Endothelial cell of umbilical vein (primary cell): ENCODE data around the gene HNRNPM. TPM values are rescaled to one million over a fixed set of nuclear protein-coding genes. Genes with fewer than 3 reads are reported as not detected.

Experiments
- BruUV-seq: library from RNA; stranded (reverse); fragments of 400-500 nt; replicated peaks from 2 replicates; lab custom pipeline; 2021; lab: Mats Ljungman, UMichigan
- CTCF ChIA-PET: fragments of 300-600, 350-600 bp; sonication (Branson Sonifier 250); formaldehyde crosslinking; loops from one replicate; lab custom pipeline; 2021; ENCODE audit warnings: antibody characterized with exemption, inconsistent platforms; lab: Charles Lee
- POLR2A ChIA-PET: fragments of 300-600, 350-600 bp; sonication (Branson Sonifier 250); formaldehyde crosslinking; loops from one replicate; lab custom pipeline; 2021; ENCODE audit warnings: antibody characterized with exemption, inconsistent platforms; lab: Charles Lee
- DNase-seq: peaks from one replicate; pipeline ENCODE4 v3.0.0-alpha.2; 2011; ENCODE audit warnings: low read depth, low spot score
- FAIRE-seq: peaks from 2 replicates; lab custom pipeline; 2011; peaks lifted over from hg19 to GRCh38; lab: Jason Lieb, UNC
- H2AFZ ChIP-seq: 2 replicates; pipeline ENCODE4 v1.6.0; 2012; ENCODE audit warnings: low read depth, low read length, control low read depth, inconsistent platforms
- H3K27ac ChIP-seq: 2 replicates; pipeline ENCODE4 v1.5.1; 2011; ENCODE audit warnings: low read depth, mild to moderate bottlenecking, control low read depth, low read length, moderate library complexity; ENCODE audit not compliant: insufficient read depth
- H3K27me3 ChIP-seq, 2 experiments: 2 replicates each; pipeline versions ENCODE4 v1.6.0 to v1.6.1; 2011; ENCODE audit warnings: low read length in 2 of 2, mixed read lengths in 1 of 2; ENCODE audit not compliant: control insufficient read depth in 2 of 2, insufficient read depth in 2 of 2
- H3K36me3 ChIP-seq, 2 experiments: 2 replicates in 1 of 2; 3 replicates in 1 of 2; pipeline ENCODE4 v1.5.1; 2011; ENCODE audit warnings: low read length in 2 of 2, mild to moderate bottlenecking in 1 of 2, moderate library complexity in 1 of 2; ENCODE audit not compliant: control insufficient read depth in 2 of 2, insufficient read depth in 2 of 2; ENCODE audit errors: extremely low read depth in 1 of 2
- H3K4me1 ChIP-seq: 3 replicates; pipeline ENCODE4 v1.5.1; 2011; ENCODE audit warnings: mild to moderate bottlenecking, low read length; ENCODE audit not compliant: control insufficient read depth, insufficient read depth; ENCODE audit errors: extremely low read depth
- H3K4me2 ChIP-seq: 2 replicates; pipeline ENCODE4 v1.6.1; 2011; ENCODE audit warnings: low read length, control low read depth, mixed read lengths; ENCODE audit not compliant: insufficient read depth
- H3K4me3 ChIP-seq, 3 experiments: fragments of 200-600 bp in 1 of 3; sonication (generic), shearing (Covaris generic) in 1 of 3; replicated peaks in 1 of 3; 2 replicates each; pipeline ENCODE4 v1.5.1; 2011 to 2016; ENCODE audit warnings: control low read depth in 3 of 3, low read length in 3 of 3, mild to moderate bottlenecking in 2 of 3, inconsistent platforms in 1 of 3, low read depth in 1 of 3, moderate library complexity in 1 of 3; ENCODE audit not compliant: insufficient read depth in 1 of 3
- H3K79me2 ChIP-seq: 2 replicates; pipeline ENCODE4 v1.6.0; 2012; ENCODE audit warnings: low read length, inconsistent platforms; ENCODE audit not compliant: control insufficient read depth, insufficient read depth
- H3K9ac ChIP-seq: replicated peaks from 2 replicates; pipeline ENCODE3; 2011; ENCODE audit warnings: low read length, control low read depth; ENCODE audit not compliant: insufficient read depth; ENCODE audit errors: extremely low read depth
- H3K9me1 ChIP-seq: replicated peaks from 3 replicates; pipeline ENCODE4 v1.6.0; 2011; ENCODE audit warnings: mild to moderate bottlenecking, low read length; ENCODE audit not compliant: control insufficient read depth, insufficient read depth; ENCODE audit errors: extremely low read depth
- H3K9me3 ChIP-seq: replicated peaks from 2 replicates; pipeline ENCODE4 v1.5.1; 2012; ENCODE audit warnings: low read length, inconsistent platforms; ENCODE audit not compliant: control insufficient read depth, insufficient read depth
- H4K20me1 ChIP-seq: replicated peaks from 2 replicates; pipeline ENCODE3; 2011; ENCODE audit warnings: mild to moderate bottlenecking, low read length; ENCODE audit not compliant: control insufficient read depth, insufficient read depth; ENCODE audit errors: extremely low read depth
- CTCF ChIP-seq, 2 donors: IDR thresholded peaks; 1 replicate in 1 of 2; 2 replicates in 1 of 2; pipeline ENCODE4 v1.5.1; 2011; ENCODE audit warnings: low read length in 2 of 2, mild to moderate bottlenecking in 2 of 2, moderate library complexity in 2 of 2, control low read depth in 1 of 2, inconsistent platforms in 1 of 2, low read depth in 1 of 2; ENCODE audit not compliant: insufficient read depth in 1 of 2; ENCODE audit errors: extremely low read depth in 1 of 2
- EZH2 ChIP-seq: IDR thresholded peaks from 2 replicates; pipeline ENCODE4 v1.6.1; 2012; ENCODE audit warnings: borderline replicate concordance, low read depth, mild to moderate bottlenecking, moderate library complexity, low read length, inconsistent platforms; ENCODE audit not compliant: severe bottlenecking
- FOS ChIP-seq: IDR thresholded peaks from 2 replicates; pipeline ENCODE4 v1.6.1; 2011; ENCODE audit warnings: mild to moderate bottlenecking, low read length, moderate library complexity, borderline replicate concordance; ENCODE audit not compliant: insufficient read depth
- GATA2 ChIP-seq: IDR thresholded peaks from 2 replicates; pipeline ENCODE4 v1.7.0; 2011; ENCODE audit warnings: low read depth, mild to moderate bottlenecking, moderate library complexity, mixed read lengths, low read length; ENCODE audit not compliant: insufficient read length, insufficient read depth
- JUN ChIP-seq: IDR thresholded peaks from 2 replicates; pipeline ENCODE4 v1.6.1; 2011; ENCODE audit warnings: borderline replicate concordance, low read depth; ENCODE audit not compliant: insufficient read length, insufficient read depth
- MAX ChIP-seq: IDR thresholded peaks from 2 replicates; pipeline ENCODE4 v1.6.1; 2011; ENCODE audit not compliant: insufficient read depth, insufficient read length
- MYC ChIP-seq: IDR thresholded peaks from one replicate; pipeline ENCODE4 v1.6.1; 2011; ENCODE audit warnings: mild to moderate bottlenecking, low read depth, low read length
- POLR2A ChIP-seq: IDR thresholded peaks from 2 replicates; pipeline ENCODE4 v1.6.1; 2012; ENCODE audit warnings: low read depth, mild to moderate bottlenecking, control low read depth, low read length
- POLR2AphosphoS5 ChIP-seq: IDR thresholded peaks from 2 replicates; pipeline ENCODE4 v1.6.1; 2012; ENCODE audit warnings: low read depth, mild to moderate bottlenecking, control low read depth, low read length, moderate library complexity; ENCODE audit not compliant: insufficient read depth
- dilution Hi-C: fragments of 300-500 bp; cut with MboI; formaldehyde crosslinking; loops from one replicate; pipeline ENCODE4 v1.15.0; 2019; ENCODE audit warnings: low sequenced_read_pairs; ENCODE audit not compliant: extremely low pct_ligation_motif_present
- intact Hi-C: fragments of 100-400 bp; cut with micrococcal nuclease; formaldehyde crosslinking; loops from one replicate; pipeline ENCODE4 v1.10.0; 2022
- polyA plus RNA-seq, 4 experiments: library from polyadenylated mRNA; depleted of rRNA in 3 of 4; stranded (reverse) in 3 of 4; unstranded in 1 of 4; fragments of >200 nt; gene quantifications; 2 replicates each; pipeline versions ENCODE4 v1.2.1 to v1.2.3, GENCODE V29; 2011 to 2012; ENCODE audit warnings: missing spikeins in 1 of 4
- total RNA-seq: library from RNA; stranded (reverse); gene quantifications from 2 replicates; pipeline ENCODE4 v1.2.3, GENCODE V29; 2021

The HNRNPM gene
- total and polyA plus RNA-seq, 2 donors (not counting 3 experiments of a cell fraction or from before 2014, with no cell fraction given) = 244 to 301 TPM

GRCh38 chr19:8526345-8527091 lies 81.7 kb downstream of the HNRNPM start:
- FAIRE-seq = no peak
- dilution Hi-C loops = loop anchor here (10.0 kb wide), 1 partner anchor 68 kb away; no protein-coding TSS in a partner anchor
- POLR2A ChIA-PET = interaction anchor here (0.5 to 2.4 kb wide), 4 partner anchors 11 to 62 kb away, joined by 3 to 16 read pairs (median 3); partner anchors contain the start of gene ZNF414

GRCh38 chr19:8528500-8528899 lies 83.7 kb downstream of the HNRNPM start:
- intact Hi-C loops (no loop called here), dilution Hi-C loops (loop anchor here (10.0 kb wide), 1 partner anchor 66 kb away; no protein-coding TSS in a partner anchor)
- Histone ChIP-seq H3K9ac (no peak overlapping the region), H4K20me1 (no peaks in the 10 kb centered on the region), H3K4me3 (no peak overlapping the region), H3K4me2 (no peak overlapping the region), H3K27ac (no peak overlapping the region), H3K27me3 (no peaks in the 10 kb centered on the region), H3K79me2 (no peaks in the 10 kb centered on the region), H3K9me1 (no peaks in the 10 kb centered on the region), H3K36me3 (no peaks in the 10 kb centered on the region), H3K4me1 (peaks cover 7% of the 10 kb centered on the region), H2AFZ (no peak overlapping the region), H3K9me3 (no peaks in the 10 kb centered on the region)
- ChIA-PET CTCF (no interaction called here), POLR2A (no interaction called here)
- TF ChIP-seq MAX = no peak
- TF ChIP-seq CTCF (IDR thresholded peaks at IDR 0.05; ENCODE audit: extremely low read depth in 1 of 2, insufficient read depth in 1 of 2, low read depth in 1 of 2, low read length in 2 of 2) = no peak
- no peak for TF ChIP-seq GATA2
- no peak for TF ChIP-seq POLR2AphosphoS5
- TF ChIP-seq POLR2A = no peak
- TF ChIP-seq EZH2 = no peak
- no peak for TF ChIP-seq MYC
- no peak for TF ChIP-seq JUN
- TF ChIP-seq FOS = no peak
- BruUV-seq = no TSS peak
- DNase-seq (no peak), FAIRE-seq (no peak)

More at GRCh38 chr19:8526345-8527091, 81.7 kb downstream of the HNRNPM start:
- intact Hi-C loops = no loop called here
- peak; percentile 92 for DNase-seq
- Histone ChIP-seq H3K4me1 (peaks cover 7% of the 10 kb centered on the region), H2AFZ (peak overlapping the region; percentile 94), H3K9ac (peak overlapping the region; percentile 75), H4K20me1 (no peaks in the 10 kb centered on the region), H3K27me3 (no peaks in the 10 kb centered on the region), H3K27ac (peak overlapping the region; percentile 75), H3K79me2 (no peaks in the 10 kb centered on the region), H3K9me3 (no peaks in the 10 kb centered on the region), H3K9me1 (no peaks in the 10 kb centered on the region), H3K4me2 (peak overlapping the region; percentile 51), H3K36me3 (no peaks in the 10 kb centered on the region), H3K4me3 (peak overlapping the region; percentile 46 to 85 (median 69))
- CTCF ChIA-PET = interaction anchor here (1.0 to 3.0 kb wide), 4 partner anchors 13 to 113 kb away, joined by 3 to 21 read pairs (median 4); partner anchors contain the start of genes MARCHF2 and ZNF414
- BruUV-seq = no TSS peak
- TF ChIP-seq MAX (no peak), EZH2 (no peak), POLR2AphosphoS5 (no peak), JUN (no peak)
